Omental fat pad (tissue), 4 donors: Measurements from ENCODE around the gene HELZ2. TPM values are rescaled to one million over a fixed set of nuclear protein-coding genes. Genes with fewer than 3 reads are reported as not detected.

Experiments
- ATAC-seq: fragments of 150-250 bp; one replicate; pipeline ENCODE4 v1.9.1; 2016; ENCODE audit warnings: mild to moderate bottlenecking, moderate library complexity; ENCODE audit not compliant: low FRiP score
- DNase-seq: peaks from one replicate; pipeline ENCODE4 v3.0.0-alpha.2; 2019; ENCODE audit warnings: low spot score
- total RNA-seq, 4 donors: library from RNA; depleted of rRNA; stranded (reverse); fragments of >200 nt; gene quantifications; one replicate each; pipeline ENCODE4 v1.1.0, GENCODE V29; 2016
- TF ChIP-seq, protein P1 (sequence below), 3 donors: fragments of 450-650 bp; IDR thresholded peaks; one replicate each; pipeline ENCODE4 v1.5.1; 2016 to 2017; ENCODE audit warnings: antibody characterized with exemption in 3 of 3, mild to moderate bottlenecking in 3 of 3, moderate library complexity in 2 of 3

HELZ2 gene
- total RNA-seq, 4 donors from 2014 or later, result 12.1 to 58.1 (median 31.8) TPM

DNA sequence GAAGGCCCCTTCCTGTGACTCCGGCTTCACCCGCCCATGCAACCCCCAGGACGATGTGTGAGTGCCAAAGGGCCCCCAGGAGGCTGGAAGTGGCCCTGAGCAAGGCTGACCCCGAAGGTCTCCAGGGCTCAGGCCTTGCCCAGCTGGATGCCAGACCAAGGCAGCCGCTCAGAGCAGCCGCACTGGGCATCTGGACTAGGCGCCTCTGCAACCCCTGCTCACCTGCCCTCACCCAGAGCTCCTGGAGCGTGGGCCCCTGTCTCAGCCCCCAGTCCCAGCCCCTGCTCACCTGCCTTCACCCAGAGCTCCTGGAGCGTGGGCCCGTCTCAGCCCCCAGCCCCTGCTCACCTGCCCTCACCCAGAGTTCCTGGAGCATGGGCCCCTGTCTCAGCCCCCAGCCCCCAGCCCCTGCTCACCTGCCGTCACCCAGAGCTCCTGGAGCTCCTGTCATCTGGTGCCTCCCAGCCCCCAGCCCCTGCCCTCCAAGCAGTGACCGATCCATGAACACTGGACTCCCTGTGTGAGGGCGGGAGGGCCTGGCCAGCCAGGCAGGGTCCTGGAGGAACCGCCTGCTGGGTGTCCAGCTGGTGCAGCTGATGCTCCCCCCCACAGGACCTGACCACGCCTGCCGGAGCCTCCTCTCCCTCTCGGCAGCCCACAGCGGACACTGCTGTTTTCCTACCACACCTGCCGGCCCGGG lies 27.6 kb downstream of the HELZ2 start:
- ATAC-seq, result no peak
- no peak for DNase-seq
- TF ChIP-seq, protein P1, sequence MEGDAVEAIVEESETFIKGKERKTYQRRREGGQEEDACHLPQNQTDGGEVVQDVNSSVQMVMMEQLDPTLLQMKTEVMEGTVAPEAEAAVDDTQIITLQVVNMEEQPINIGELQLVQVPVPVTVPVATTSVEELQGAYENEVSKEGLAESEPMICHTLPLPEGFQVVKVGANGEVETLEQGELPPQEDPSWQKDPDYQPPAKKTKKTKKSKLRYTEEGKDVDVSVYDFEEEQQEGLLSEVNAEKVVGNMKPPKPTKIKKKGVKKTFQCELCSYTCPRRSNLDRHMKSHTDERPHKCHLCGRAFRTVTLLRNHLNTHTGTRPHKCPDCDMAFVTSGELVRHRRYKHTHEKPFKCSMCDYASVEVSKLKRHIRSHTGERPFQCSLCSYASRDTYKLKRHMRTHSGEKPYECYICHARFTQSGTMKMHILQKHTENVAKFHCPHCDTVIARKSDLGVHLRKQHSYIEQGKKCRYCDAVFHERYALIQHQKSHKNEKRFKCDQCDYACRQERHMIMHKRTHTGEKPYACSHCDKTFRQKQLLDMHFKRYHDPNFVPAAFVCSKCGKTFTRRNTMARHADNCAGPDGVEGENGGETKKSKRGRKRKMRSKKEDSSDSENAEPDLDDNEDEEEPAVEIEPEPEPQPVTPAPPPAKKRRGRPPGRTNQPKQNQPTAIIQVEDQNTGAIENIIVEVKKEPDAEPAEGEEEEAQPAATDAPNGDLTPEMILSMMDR (IDR thresholded peaks at IDR 0.05), result no peak

DNA sequence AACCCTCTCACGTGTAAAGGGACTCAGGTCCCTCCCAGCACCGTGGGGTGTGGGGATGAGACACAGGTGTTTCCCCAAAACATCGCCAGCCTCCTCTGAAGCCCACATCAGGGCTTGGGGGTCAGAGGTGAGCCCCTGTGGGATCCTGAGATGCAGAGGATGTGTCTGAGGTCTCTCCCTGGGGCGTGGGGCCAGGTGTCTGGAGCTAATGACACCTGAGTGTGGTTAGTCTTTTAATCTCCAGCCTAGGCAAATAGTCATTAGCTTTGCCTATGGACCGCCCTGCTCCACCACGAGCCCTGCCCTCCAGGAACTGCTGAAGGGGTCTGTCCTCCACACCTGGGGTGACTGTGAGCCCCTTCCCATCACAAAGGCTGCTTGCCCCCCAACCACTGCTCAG lies 28.2 kb downstream of the HELZ2 start:
- TF ChIP-seq, protein P1 (IDR thresholded peaks at IDR 0.05), result no peak
- no peak for ATAC-seq
- DNase-seq, result no peak

DNA sequence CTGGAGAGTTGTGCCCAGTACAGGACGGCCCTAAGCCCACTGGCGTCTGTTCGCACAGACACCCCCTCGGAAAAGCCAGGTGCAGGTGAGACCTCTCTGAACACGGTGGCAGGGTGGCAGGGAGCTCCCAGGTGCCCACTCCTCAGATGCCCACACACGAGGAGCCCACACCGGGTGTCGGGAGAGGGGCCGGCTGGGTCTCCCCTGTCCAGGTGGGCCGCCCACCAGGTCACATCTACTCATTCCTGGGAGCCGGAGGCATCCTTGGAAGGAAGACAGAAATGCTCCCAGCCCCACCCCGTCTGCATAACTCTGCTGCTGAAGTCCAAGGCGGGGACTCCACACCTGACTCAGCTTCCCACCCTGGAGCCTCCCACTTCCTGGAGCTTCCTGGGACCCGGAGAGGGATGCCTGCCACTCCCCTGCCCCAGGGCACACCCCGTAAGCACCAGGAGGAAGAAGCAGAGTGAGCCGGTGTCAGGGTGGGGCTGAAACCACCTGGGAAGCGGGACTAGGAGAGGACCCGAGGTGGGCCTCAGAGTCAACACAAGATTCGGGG lies 29.0 kb downstream of the HELZ2 start:
- TF ChIP-seq, protein P1 (IDR thresholded peaks at IDR 0.05), result no peak
- DNase-seq, result no peak
- ATAC-seq, result no peak

DNA sequence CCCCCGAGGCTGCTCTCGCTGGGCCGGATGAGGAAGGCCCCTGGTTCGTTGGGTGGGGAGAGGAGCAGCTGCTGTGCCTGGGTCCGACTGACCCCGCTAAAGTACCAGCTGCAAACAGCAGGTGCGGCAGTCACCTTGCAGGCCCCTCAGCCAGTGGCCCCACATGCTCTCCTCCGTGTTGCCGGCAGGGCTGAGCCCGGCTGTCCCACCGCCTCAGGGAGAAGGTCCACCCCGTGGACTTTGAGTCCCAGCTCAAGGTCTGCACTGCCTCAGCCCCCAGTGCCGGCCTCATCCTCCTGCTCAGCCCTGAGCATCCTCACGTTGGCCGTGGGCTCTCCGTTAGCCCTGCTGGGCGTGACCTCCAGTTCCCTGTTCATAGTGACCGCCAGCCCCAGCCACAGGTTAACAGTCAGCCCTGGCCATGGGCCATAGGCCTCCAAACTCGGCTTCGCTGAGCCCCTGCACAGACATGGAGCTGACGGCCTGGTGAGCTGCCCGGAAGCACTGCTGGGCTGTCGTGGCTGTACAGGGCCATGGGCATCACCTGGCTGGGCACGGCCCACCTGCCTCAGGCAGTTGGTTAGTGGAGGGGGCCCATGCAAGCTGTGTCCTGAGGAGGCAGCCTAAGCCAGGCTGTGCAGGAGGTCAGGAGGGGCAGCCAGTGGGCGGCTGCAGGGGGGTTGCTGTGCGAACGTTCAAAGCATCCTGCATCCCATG lies 29.6 kb downstream of the HELZ2 start:
- TF ChIP-seq, protein P1 (IDR thresholded peaks at IDR 0.05), result no peak
- DNase-seq (no peak), ATAC-seq (no peak)

DNA sequence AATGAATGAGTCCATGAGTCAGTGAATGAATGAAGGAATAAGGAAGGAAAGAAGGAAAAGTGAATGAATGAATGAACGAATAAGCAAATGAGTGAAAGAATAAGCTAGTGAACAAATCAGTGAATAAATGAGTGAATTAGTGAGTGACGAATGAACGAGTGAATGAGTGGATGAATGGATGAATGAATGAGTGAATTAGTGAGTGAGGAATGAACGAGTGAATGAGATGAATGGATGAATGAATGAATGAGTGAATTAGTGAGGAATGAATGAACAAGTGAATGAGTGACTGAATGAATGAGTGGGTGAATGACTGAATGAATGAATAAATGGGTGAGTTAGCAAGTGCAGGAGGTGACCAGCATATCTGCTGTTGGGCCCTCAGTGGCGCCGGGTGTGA lies 30.3 kb downstream of the HELZ2 start:
- no peak for ATAC-seq
- TF ChIP-seq, protein P1 (IDR thresholded peaks at IDR 0.05), result no peak
- DNase-seq, result no peak

DNA sequence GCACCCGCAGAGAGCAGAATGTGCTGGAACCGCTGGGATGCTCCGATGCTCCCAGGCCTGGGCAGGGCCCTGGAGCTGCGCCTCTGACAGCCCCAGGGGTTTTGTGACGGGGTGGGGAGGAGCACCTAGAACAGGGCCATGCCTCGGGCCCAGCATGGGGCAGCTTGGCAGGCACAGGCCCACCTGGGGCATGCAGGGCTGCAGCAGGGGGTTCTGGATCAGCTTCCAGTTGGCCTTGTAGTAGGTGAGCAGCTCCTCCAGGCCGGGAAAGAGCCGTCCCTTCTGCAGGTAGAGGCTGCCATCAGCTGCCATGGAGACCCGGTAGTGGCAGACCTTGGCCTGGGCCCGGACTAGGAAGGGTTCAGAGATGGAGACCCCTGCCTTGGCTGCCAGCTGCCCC lies 30.9 kb downstream of the HELZ2 start:
- TF ChIP-seq, protein P1 (IDR thresholded peaks at IDR 0.05), result no peak
- ATAC-seq, result no peak
- DNase-seq, result no peak
